Upper lobe of left lung (tissue), 4 donors: Measurements from ENCODE around the gene PFDN2.

Source experiments
- POLR2A ChIP-seq, 4 donors: fragments of 450-650 bp; IDR thresholded peaks; one replicate each; pipeline ENCODE4 v1.5.1; 2016 to 2017; ENCODE audit warnings: antibody characterized with exemption in 4 of 4, mild to moderate bottlenecking in 2 of 4
- TF ChIP-seq, protein P1 (sequence below), 6 experiments: fragments of 450-650 bp in 4 of 6; fragments of 200-600 bp in 2 of 6; sonication (generic) in 2 of 6; IDR thresholded peaks; one replicate each; pipeline ENCODE4 v1.5.1; 2016 to 2019; ENCODE audit warnings: antibody characterized with exemption in 6 of 6

- TF ChIP-seq, protein P1, sequence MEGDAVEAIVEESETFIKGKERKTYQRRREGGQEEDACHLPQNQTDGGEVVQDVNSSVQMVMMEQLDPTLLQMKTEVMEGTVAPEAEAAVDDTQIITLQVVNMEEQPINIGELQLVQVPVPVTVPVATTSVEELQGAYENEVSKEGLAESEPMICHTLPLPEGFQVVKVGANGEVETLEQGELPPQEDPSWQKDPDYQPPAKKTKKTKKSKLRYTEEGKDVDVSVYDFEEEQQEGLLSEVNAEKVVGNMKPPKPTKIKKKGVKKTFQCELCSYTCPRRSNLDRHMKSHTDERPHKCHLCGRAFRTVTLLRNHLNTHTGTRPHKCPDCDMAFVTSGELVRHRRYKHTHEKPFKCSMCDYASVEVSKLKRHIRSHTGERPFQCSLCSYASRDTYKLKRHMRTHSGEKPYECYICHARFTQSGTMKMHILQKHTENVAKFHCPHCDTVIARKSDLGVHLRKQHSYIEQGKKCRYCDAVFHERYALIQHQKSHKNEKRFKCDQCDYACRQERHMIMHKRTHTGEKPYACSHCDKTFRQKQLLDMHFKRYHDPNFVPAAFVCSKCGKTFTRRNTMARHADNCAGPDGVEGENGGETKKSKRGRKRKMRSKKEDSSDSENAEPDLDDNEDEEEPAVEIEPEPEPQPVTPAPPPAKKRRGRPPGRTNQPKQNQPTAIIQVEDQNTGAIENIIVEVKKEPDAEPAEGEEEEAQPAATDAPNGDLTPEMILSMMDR (IDR thresholded peaks at IDR 0.05) = no peak
- TF ChIP-seq POLR2A (IDR thresholded peaks at IDR 0.05) = no peak
Observed at GRCh38 chr1:161137881-161138280, 20.0 kb upstream of the PFDN2 start.
